KMS-11 (cell line): ENCODE data around the gene BACE2.
A peak's percentile ranks its signal among the peaks of the same experiment; 100 is the strongest.

Source experiments
- H2AFZ ChIP-seq: fragments of 200-600 bp; sonication (generic); 2 replicates; pipeline ENCODE4 v1.6.1; 2016; ENCODE audit warnings: antibody characterized with exemption, mixed run types, low read depth
- H3K27ac ChIP-seq: fragments of 200-600 bp; sonication (generic); 2 replicates; pipeline ENCODE4 v1.6.1; 2016; ENCODE audit warnings: mild to moderate bottlenecking, mixed run types
- H3K27me3 ChIP-seq: fragments of 200-600 bp; sonication (generic); 2 replicates; pipeline ENCODE4 v1.6.1; 2017; ENCODE audit warnings: mild to moderate bottlenecking, low read depth, mixed run types, moderate library complexity; ENCODE audit not compliant: insufficient read depth
- H3K36me3 ChIP-seq: fragments of 200-600 bp; sonication (generic); 2 replicates; pipeline ENCODE4 v1.6.1; 2017; ENCODE audit warnings: mild to moderate bottlenecking, mixed run types; ENCODE audit not compliant: insufficient read depth
- H3K4me1 ChIP-seq: fragments of 200-600 bp; sonication (generic); 2 replicates; pipeline ENCODE4 v1.6.1; 2016; ENCODE audit warnings: mild to moderate bottlenecking, low read depth, mixed run types; ENCODE audit not compliant: poor library complexity, severe bottlenecking
- H3K4me2 ChIP-seq: fragments of 200-600 bp; sonication (generic); 2 replicates; pipeline ENCODE4 v1.7.0; 2016; ENCODE audit warnings: mild to moderate bottlenecking, mixed run types
- H3K4me3 ChIP-seq: fragments of 200-600 bp; sonication (generic); IDR thresholded peaks from 2 replicates; pipeline ENCODE4 v1.6.1; 2017; ENCODE audit warnings: low read depth, low read length, mixed read lengths; ENCODE audit not compliant: insufficient read depth
- H3K79me2 ChIP-seq: fragments of 200-600 bp; sonication (generic); 2 replicates; pipeline ENCODE4 v1.6.1; 2016; ENCODE audit warnings: low read depth, mixed run types; ENCODE audit not compliant: insufficient read depth
- H3K9ac ChIP-seq: fragments of 200-600 bp; sonication (generic); 2 replicates; pipeline ENCODE4 v1.6.1; 2016; ENCODE audit warnings: mild to moderate bottlenecking, mixed run types
- H4K20me1 ChIP-seq: fragments of 200-600 bp; sonication (generic); 2 replicates; pipeline ENCODE4 v1.6.1; 2016; ENCODE audit warnings: mild to moderate bottlenecking, mixed run types; ENCODE audit not compliant: insufficient read depth
- CTCF ChIP-seq: fragments of 200-600 bp; sonication (generic); conservative IDR thresholded peaks from 2 replicates; pipeline ENCODE4 v1.6.1; 2017; ENCODE audit warnings: low read depth, mild to moderate bottlenecking, antibody characterized with exemption, low read length, moderate library complexity, mixed read lengths

The BACE2 gene

DNA sequence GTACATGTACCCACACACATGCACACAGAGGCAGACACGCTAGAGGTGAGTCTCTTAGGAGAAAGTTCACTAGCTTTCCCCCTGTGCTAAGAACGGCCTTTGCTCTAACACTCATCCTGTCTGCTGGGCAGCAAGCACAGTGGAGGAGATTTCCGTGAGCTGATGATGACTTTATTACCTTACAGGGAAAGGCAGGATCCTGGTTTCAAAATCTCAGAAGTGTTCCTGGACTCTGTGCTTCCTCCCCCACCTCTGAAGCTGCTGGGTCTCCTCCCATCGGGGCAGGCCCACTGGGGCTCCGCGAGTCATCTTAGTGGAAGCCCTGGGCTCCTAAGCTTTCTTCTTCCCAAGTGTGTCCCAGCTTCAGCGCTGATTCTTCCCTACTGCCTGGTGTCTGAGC is 151.3 kb downstream of the BACE2 start:
- Histone ChIP-seq H3K4me3 (no peak overlapping the region), H3K27ac (no peak overlapping the region), H3K27me3 (no peaks in the 10 kb centered on the region), H3K9ac (no peak overlapping the region), H3K79me2 (no peaks in the 10 kb centered on the region), H2AFZ (no peak overlapping the region), H3K36me3 (no peaks in the 10 kb centered on the region), H3K4me1 (peaks cover 37% of the 10 kb centered on the region), H4K20me1 (no peaks in the 10 kb centered on the region), H3K4me2 (no peak overlapping the region)
- no peak for TF ChIP-seq CTCF

- no peaks in the 10 kb centered on the region for H3K27me3 ChIP-seq
- H3K4me2 ChIP-seq, result peak overlapping the region; percentile 53
- peak overlapping the region; percentile 50; the same call in 1 of the 2 replicates for H3K9ac ChIP-seq
- no peaks in the 10 kb centered on the region for H3K79me2 ChIP-seq
- peaks cover 37% of the 10 kb centered on the region for H3K4me1 ChIP-seq
- peak overlapping the region; percentile 83 for H3K27ac ChIP-seq
- H2AFZ ChIP-seq, result peak overlapping the region; percentile 24; the same call in 1 of the 2 replicates
- H4K20me1 ChIP-seq, result no peaks in the 10 kb centered on the region
- no peaks in the 10 kb centered on the region for H3K36me3 ChIP-seq
- H3K4me3 ChIP-seq, result no peak overlapping the region
- TF ChIP-seq CTCF, result no peak; the same call in 1 of the 2 replicates
Measured at GRCh38 chr21:41321211-41321907, 153.4 kb downstream of the BACE2 start.

DNA sequence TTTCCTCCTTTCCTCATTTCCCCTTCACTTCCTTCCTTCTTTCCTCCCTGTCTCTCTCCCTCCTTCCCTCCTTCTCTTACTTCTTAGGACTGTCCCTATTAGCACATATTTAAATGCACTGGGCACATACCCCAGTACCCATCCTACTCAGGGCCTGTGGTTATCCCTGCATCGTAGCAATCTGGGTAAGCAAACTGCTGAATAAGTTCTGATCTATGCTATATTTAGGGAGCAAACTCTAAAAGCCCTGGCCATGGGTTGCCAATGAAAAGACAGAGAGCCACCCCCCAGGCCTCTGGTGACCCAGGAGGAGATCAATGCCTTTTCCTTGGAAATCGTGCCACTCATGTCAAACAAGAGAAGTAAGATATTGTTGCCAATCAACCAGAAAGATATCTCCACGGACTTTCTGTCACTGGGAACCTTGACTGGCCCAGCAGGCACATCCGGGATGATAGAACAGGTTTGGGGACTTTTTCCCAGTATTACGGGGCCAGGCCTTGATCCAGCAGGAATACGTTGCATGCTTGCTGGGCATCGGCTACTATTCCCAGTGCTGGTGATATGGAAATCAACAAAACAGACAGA is 154.0 kb downstream of the BACE2 start:
- Histone ChIP-seq H3K4me1 (peaks cover 37% of the 10 kb centered on the region), H3K4me2 (peak overlapping the region; percentile 53), H2AFZ (peak overlapping the region; percentile 24; the same call in 1 of the 2 replicates), H3K36me3 (no peaks in the 10 kb centered on the region), H3K27ac (peak overlapping the region; percentile 83), H4K20me1 (no peaks in the 10 kb centered on the region), H3K27me3 (no peaks in the 10 kb centered on the region), H3K79me2 (no peaks in the 10 kb centered on the region), H3K4me3 (no peak overlapping the region), H3K9ac (peak overlapping the region; percentile 50; the same call in 1 of the 2 replicates)
- no peak for TF ChIP-seq CTCF

DNA sequence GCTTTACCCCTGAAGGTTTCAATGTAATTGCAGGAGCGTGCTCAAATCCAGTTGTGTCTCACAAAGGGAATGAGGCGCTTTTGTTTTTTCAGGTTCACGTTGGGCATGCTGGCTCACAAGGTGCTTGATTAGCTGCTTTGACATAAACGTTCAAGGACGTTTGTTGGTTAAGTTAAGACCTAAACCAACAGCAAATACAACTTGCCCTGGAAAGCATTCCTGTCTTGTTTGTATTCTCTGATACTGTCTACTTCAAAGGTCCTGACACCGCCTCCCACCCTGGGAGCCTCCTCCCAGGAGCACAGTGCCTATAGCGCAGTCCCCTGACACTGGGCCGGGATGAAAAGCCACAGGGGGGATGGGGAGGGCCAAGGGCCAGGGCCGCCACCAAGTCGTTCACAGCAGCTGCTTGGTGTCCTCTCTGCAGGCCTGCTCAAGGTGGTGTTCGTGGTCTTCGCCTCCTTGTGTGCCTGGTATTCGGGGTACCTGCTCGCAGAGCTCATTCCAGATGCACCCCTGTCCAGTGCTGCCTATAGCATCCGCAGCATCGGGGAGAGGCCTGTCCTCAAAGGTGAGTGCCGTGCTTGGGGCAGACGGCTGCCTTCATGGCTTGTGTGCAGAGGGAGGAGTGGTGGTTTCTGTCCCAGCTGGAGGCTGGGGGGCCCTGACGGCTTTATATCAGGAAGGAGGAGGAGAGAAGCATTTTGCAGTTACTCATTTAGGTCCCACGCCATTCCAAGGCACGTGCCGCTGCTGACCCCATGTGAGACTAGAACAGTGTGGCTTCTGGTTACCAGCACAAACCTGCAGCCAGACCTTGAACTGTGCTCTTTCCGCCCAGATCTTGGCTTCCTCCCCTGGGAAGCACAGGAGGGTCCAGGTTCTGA is 154.8 kb downstream of the BACE2 start:
- Histone ChIP-seq H4K20me1 (no peaks in the 10 kb centered on the region), H3K9ac (peak overlapping the region; percentile 50; the same call in 1 of the 2 replicates), H3K27me3 (no peaks in the 10 kb centered on the region), H3K36me3 (no peaks in the 10 kb centered on the region), H3K4me1 (peaks cover 37% of the 10 kb centered on the region), H3K4me3 (no peak overlapping the region), H3K79me2 (no peaks in the 10 kb centered on the region), H3K27ac (peak overlapping the region; percentile 83), H2AFZ (no peak overlapping the region), H3K4me2 (peak overlapping the region; percentile 53)
- TF ChIP-seq CTCF, result no peak
